Posterior vena cava (tissue), 2 donors: ENCODE measurements around the gene FAM181A. TPM values are rescaled to one million over a fixed set of nuclear protein-coding genes. Genes with fewer than 3 reads are reported as not detected.

Source experiments
- DNase-seq: peaks from one replicate; pipeline ENCODE4 v3.0.0-alpha.2; 2020; ENCODE audit warnings: low spot score
- intact Hi-C, 2 donors: fragments of 100-400 bp; cut with DNase I; formaldehyde crosslinking; loops; one replicate each; pipeline versions ENCODE4 v1.14.1 to v1.14.2; 2022 to 2023
- total RNA-seq, 2 donors: library from RNA; stranded (reverse); fragmentation: NEBNext Ultra II Directional; extraction: Animal tissue kit (Norgen Biotek cat#: 25700); gene quantifications; one replicate each; pipeline ENCODE4 v1.2.1, GENCODE V29; 2021
- donor health status: DM: yes; HTN: yes; CAD: no.
- donor health status: DM: yes; HTN: yes; CAD: no.

FAM181A gene
- total RNA-seq, 2 donors from 2014 or later = not detected

GRCh38 chr14:93956514-93957332, 29.6 kb downstream of the FAM181A start:
- DNase-seq = no peak
- intact Hi-C loops = no loop called here

GRCh38 chr14:93957333-93957710, 30.2 kb downstream of the FAM181A start:
- DNase-seq = no peak
- intact Hi-C loops = no loop called here

- DNase-seq = no peak
- intact Hi-C loops = no loop called here
Observed at GRCh38 chr14:93957751-93958566, 30.8 kb downstream of the FAM181A start.

GRCh38 chr14:93958567-93959238, 31.6 kb downstream of the FAM181A start:
- intact Hi-C loops = no loop called here
- DNase-seq = no peak

GRCh38 chr14:93959239-93960107, 32.3 kb downstream of the FAM181A start:
- intact Hi-C loops = no loop called here
- no peak for DNase-seq

GRCh38 chr14:93960108-93960475, 32.9 kb downstream of the FAM181A start:
- intact Hi-C loops = no loop called here
- DNase-seq = no peak

- intact Hi-C loops = no loop called here
- no peak for DNase-seq
Observed at GRCh38 chr14:93960774-93961438, 33.8 kb downstream of the FAM181A start.

GRCh38 chr14:93961620-93962019, 34.5 kb downstream of the FAM181A start:
- no peak for DNase-seq
- intact Hi-C loops = no loop called here

GRCh38 chr14:93962701-93963601, 35.8 kb downstream of the FAM181A start:
- DNase-seq = no peak

GRCh38 chr14:93963692-93964091, 36.5 kb downstream of the FAM181A start:
- no peak for DNase-seq
- intact Hi-C loops = no loop called here

More at GRCh38 chr14:93962701-93963601, 35.8 kb downstream of the FAM181A start:
- intact Hi-C loops = no loop called here

GRCh38 chr14:93964281-93964680, 37.1 kb downstream of the FAM181A start:
- intact Hi-C loops = no loop called here
- DNase-seq = no peak

GRCh38 chr14:93964820-93965286, 37.7 kb downstream of the FAM181A start:
- no peak for DNase-seq
- intact Hi-C loops = no loop called here

GRCh38 chr14:93965287-93965821, 38.2 kb downstream of the FAM181A start:
- intact Hi-C loops = no loop called here
- DNase-seq = no peak

GRCh38 chr14:93965946-93966474, 38.9 kb downstream of the FAM181A start:
- DNase-seq = no peak

GRCh38 chr14:93967637-93968250, 40.6 kb downstream of the FAM181A start:
- intact Hi-C loops = no loop called here
- DNase-seq = no peak

More at GRCh38 chr14:93965946-93966474, 38.9 kb downstream of the FAM181A start:
- intact Hi-C loops = no loop called here

- DNase-seq = no peak
- intact Hi-C loops = no loop called here
Observed at GRCh38 chr14:93969082-93969828, 42.1 kb downstream of the FAM181A start.
